GM12801 (cell line): ENCODE measurements around the gene NPFFR1.

Source experiments
- TF ChIP-seq, protein P1 (sequence below): IDR thresholded peaks from one replicate; pipeline ENCODE4 v1.5.1; 2011; ENCODE audit warnings: control low read depth; ENCODE audit not compliant: insufficient read length; ENCODE audit errors: extremely low read depth

The NPFFR1 gene

DNA sequence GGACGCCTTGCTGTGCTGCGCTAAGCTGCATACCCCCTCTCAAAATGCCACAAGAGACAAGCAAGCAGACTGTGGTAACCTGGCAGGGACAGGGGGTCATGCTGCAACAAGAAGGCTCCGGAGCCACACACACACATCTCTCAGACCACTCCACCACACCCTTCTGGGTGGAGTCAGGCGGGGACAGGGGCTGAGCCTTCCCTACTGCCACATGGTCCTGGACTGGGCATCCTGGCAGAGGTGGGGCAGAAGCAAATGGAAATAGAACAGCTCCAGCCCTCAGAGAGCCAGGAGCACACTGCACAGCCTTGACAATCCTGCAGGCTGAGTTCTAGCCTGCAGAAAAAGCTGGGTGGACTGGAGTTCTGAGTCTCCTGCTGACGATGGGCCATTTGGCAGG is 28.4 kb upstream of the NPFFR1 start:
- TF ChIP-seq, protein P1, sequence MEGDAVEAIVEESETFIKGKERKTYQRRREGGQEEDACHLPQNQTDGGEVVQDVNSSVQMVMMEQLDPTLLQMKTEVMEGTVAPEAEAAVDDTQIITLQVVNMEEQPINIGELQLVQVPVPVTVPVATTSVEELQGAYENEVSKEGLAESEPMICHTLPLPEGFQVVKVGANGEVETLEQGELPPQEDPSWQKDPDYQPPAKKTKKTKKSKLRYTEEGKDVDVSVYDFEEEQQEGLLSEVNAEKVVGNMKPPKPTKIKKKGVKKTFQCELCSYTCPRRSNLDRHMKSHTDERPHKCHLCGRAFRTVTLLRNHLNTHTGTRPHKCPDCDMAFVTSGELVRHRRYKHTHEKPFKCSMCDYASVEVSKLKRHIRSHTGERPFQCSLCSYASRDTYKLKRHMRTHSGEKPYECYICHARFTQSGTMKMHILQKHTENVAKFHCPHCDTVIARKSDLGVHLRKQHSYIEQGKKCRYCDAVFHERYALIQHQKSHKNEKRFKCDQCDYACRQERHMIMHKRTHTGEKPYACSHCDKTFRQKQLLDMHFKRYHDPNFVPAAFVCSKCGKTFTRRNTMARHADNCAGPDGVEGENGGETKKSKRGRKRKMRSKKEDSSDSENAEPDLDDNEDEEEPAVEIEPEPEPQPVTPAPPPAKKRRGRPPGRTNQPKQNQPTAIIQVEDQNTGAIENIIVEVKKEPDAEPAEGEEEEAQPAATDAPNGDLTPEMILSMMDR, result no peak

- TF ChIP-seq, protein P1, result no peak
Observed at GRCh38 chr10:70311698-70312097, 27.9 kb upstream of the NPFFR1 start.

- TF ChIP-seq, protein P1, result no peak
Observed at GRCh38 chr10:70309661-70310060, 25.9 kb upstream of the NPFFR1 start.

DNA sequence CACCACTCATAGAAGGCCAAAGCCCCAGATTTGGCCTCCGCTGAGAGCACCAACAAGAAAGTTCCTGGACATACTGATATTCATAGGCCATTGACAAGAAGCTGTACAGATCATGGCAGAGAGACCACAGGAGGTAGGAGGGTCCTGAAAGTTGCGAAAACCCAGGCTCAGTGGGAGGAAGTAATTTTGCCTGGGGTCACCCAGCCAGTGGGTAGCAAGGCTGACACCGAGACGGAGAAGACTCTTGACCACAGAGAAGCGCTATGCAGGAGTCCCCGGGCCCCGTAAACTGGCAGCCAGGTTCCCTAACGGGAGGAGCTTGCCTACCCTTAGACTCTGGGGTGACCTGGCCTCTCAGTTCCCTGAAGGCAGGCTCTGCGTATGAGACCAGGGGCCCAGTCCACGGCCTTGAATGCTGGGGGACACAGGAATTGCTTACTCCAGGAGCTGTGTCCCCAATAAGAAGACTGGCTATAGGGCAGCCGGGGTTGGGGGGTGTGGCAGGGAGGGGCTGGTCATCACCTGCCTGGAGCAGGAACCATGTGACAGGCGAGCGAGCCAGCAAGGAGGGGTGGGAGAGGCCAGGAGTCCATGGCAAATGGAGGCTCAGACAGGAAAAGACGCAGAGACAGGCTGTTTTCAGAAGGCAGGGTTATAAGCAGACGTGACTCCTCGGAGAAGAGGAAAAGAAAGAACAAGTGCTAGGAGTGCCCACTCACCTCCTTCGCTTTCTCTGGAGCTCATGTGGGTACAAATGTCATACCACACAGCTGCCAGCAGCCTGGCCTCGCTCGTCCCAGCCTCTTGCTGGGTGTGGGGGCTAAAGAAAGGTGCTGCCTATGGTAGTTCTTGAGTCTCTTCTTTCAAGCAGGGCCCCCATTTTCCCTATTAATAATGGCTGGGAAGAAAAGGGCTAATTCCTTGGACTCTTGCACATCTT is 24.6 kb upstream of the NPFFR1 start:
- TF ChIP-seq, protein P1, result no peak

DNA sequence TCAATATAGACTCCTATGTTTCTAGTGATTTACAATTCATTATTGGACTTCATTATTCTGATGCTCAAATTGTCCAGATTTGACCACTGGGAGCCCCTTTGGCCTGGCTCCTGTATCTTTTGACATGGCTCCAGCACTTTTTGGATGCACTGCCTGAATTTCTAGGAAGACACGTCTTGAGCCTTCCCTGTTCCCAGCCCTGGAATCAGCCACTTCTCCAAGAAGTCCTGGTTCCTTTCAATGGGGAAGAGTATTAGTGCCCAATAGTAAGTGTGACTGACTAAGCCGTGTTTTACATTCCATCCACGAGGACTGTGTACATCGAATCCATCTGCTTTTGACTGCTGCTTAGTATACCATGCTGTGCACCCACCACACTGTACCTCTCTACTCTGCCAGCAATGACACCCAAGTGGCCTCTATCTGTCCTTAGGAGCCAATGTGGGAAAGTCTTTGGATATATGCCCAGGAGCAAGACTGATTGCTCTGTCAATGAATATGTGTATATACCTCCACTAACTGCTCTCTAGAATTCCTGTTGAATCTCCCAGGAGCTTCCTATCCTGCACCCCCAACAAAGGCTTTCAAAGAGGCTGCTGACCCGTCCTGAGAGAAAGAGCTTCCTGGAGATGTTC is 23.2 kb upstream of the NPFFR1 start:
- TF ChIP-seq, protein P1, result no peak

DNA sequence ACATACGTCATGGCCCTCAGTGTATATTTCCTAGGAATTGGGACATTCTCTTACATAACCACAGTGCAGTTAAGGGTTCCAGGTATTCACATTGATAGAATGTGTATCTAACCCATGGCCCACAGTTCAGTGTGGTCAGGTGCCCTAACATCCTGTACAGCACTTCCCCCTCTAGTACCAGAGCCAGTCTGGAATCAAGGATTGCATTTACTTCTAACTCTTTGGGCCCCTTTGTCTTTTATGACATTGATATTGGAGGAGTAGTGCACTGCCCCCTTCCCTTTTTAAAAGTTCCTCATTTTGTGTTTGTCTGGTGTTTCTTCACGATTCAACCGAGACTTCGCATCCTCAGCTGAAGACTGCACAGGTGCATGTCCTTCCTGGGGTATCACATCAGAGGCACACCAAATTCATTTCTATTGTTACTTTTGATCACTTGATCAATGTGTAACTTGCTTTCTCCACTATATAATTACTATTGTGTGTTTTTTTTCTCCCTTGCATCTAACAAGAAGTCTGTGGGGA is 22.4 kb upstream of the NPFFR1 start:
- TF ChIP-seq, protein P1, result no peak

DNA sequence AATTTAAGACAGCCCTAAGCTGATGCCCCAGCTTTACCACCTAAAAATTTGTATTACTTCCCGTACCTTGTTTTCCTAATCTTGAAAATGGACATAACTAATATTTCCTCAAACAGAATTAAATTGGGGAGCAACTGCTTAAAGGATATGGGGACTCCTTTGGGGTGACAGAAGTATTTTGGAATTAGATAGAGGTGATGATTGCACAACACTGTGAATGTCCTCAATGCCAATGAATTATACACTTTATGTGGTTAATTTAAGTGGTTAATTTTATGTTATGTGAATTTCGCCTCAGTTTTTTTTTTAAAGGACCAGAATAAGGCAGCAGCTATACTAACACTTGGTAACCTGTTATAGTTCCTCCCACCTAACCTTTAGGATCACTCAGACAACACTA is 19.9 kb upstream of the NPFFR1 start:
- TF ChIP-seq, protein P1, result no peak
